Measurements from ENCODE around the gene PPP1R26. TPM values are rescaled to one million over a fixed set of nuclear protein-coding genes. Genes with fewer than 3 reads are reported as not detected.

PPP1R26 gene
- total and polyA plus RNA-seq, 7 donors, result 2.0 to 9.5 (median 3.8) TPM

DNA sequence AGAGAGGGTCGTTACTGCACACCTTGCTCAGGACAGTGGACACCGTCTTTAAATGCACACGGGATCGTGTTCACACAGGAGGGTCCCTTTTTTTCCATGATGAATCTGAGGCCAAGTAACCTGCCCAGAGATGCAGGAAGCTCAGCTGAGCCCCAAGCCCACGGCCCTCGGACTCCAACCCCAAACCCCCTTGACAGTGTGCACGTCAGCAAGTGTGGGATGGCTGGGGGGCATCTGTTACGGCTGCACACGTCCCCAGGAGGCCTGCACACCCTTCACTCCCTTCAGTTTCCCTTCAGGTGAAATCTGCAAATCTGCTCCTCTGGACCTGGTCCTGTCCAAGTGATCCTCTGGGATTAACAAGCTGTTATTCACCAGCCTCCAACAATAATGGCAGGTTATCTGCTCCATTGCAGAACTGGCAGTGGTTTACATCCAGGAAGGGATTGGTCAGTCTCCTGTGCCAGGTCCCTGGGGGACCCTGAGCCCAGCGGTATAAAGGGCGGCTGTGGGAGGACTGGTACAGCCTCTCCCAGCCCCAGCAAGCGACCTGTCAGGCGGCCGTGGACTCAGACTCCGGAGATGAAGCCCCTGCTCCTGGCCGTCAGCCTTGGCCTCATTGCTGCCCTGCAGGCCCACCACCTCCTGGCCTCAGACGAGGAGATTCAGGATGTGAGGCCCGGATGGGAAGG is 41.5 kb downstream of the PPP1R26 start, which contains the start of gene LCN1:
LCN1 (plus strand) TSS at position 525 of the 692 bp plus-strand sequence; CDS start at position 583, 58 bp downstream.
- H3K36me3 ChIP-seq (ENCODE audit: insufficient read depth in 1 of 2, low read depth in 1 of 2), result no peaks in the 10 kb centered on the region
- no peak within 1 kb of the TSS for H3K4me3 ChIP-seq
- intact Hi-C loops (cut with DNase I), result no loop called here
- peaks cover 0 to 26% (median 7%) of the 10 kb centered on the region in 3 donors for H3K27me3 ChIP-seq (ENCODE audit: insufficient read depth in 3 of 3, low read length in 2 of 3)
- no peak for DNase-seq
- TF ChIP-seq, protein P1, sequence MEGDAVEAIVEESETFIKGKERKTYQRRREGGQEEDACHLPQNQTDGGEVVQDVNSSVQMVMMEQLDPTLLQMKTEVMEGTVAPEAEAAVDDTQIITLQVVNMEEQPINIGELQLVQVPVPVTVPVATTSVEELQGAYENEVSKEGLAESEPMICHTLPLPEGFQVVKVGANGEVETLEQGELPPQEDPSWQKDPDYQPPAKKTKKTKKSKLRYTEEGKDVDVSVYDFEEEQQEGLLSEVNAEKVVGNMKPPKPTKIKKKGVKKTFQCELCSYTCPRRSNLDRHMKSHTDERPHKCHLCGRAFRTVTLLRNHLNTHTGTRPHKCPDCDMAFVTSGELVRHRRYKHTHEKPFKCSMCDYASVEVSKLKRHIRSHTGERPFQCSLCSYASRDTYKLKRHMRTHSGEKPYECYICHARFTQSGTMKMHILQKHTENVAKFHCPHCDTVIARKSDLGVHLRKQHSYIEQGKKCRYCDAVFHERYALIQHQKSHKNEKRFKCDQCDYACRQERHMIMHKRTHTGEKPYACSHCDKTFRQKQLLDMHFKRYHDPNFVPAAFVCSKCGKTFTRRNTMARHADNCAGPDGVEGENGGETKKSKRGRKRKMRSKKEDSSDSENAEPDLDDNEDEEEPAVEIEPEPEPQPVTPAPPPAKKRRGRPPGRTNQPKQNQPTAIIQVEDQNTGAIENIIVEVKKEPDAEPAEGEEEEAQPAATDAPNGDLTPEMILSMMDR (IDR thresholded peaks at IDR 0.05), result no peak
- H3K9me3 ChIP-seq, result no peaks in the 10 kb centered on the region
- H3K4me1 ChIP-seq, result no peaks in the 10 kb centered on the region
- no peak for ATAC-seq
- H3K27ac ChIP-seq, result no peak within 1 kb of the TSS
- WGBS, 3 donors, result 73 to 76% (median 75%) methylated on average over 18 of the region's 18 CpGs

DNA sequence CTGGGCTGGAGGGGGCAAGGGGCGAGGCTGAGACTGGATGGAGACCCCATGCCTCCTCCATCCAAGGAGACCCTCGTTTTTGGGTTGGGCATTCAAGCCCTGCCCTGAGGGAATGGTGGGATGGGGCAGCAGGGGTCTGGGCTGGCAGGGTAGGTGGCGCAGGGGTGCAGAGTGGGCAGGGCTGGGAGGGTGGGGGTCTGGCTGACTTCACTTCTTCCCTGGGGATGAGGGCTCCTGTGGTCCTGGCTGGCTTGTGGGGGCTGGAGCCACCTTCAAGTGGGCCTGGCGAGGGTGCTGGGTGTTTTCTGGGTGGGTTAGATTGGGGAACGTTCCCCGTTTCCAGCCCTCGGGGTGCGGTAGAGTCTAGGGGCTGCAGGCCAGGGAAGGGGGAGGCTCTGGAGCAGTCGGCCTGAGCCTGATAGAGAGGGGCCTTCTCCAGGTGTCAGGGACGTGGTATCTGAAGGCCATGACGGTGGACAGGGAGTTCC is 42.1 kb downstream of the PPP1R26 start:
- WGBS, 3 donors, result 81 to 97% (median 83%) methylated on average over 6 to 11 of the region's 11 CpGs
- no peaks in the 10 kb centered on the region for H3K36me3 ChIP-seq (ENCODE audit: insufficient read depth in 1 of 2, low read depth in 1 of 2)
- TF ChIP-seq, protein P1 (IDR thresholded peaks at IDR 0.05), result no peak

DNA sequence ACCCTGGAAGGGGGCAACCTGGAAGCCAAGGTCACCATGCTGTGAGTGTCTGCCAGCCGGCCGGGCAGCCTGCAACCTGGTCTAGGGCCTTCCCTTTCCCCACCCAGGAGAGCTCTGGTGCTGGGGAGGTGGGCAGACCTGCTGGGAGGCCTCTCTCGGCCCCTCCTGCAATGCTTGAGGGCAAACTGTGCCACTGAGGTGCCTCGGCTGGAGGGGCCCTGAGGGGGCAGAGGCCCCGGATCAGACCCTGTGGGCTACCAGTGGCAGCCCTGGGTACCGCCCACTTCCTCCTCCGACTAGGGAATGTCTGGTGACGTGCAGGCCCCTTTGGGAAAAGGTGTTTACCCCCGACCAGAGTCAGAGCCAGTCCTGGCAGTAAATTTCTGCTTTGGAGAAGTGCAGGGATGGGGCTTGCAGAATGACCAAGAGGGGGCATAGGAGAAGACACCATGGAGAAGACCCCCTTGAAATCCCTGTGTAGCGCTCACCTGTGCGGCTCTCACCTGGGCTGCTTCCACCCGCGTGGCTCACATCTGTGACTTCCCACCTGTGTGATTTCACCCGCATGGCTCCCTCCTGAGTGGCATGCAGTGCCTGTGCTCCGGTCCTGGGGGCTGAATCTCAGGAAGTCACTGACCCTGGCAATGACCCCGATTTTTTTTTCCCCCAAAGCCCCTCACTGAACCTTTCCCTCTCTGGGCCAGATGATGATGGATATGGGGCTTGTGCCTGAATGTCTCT is 42.7 kb downstream of the PPP1R26 start:
- ATAC-seq (no peak), DNase-seq (no peak)
- no peaks in the 10 kb centered on the region for H3K36me3 ChIP-seq (ENCODE audit: insufficient read depth in 1 of 2, low read depth in 1 of 2)
- H3K9me3 ChIP-seq, result no peaks in the 10 kb centered on the region
- H3K27ac ChIP-seq, result no peak overlapping the region
- H3K4me3 ChIP-seq, result no peak overlapping the region
- no peaks in the 10 kb centered on the region for H3K4me1 ChIP-seq
- peaks cover 0 to 23% (median 7%) of the 10 kb centered on the region in 3 donors for H3K27me3 ChIP-seq (ENCODE audit: insufficient read depth in 3 of 3, low read length in 2 of 3)
- intact Hi-C loops (cut with DNase I), result no loop called here
- TF ChIP-seq, protein P1 (IDR thresholded peaks at IDR 0.05), result no peak
- WGBS, 3 donors, result 64 to 70% (median 65%) methylated on average over 15 to 16 of the region's 16 CpGs

More for the DNA sequence above, 42.1 kb downstream of the PPP1R26 start:
- intact Hi-C loops (cut with DNase I), result no loop called here
- H3K4me3 ChIP-seq, result no peak overlapping the region
- H3K27me3 ChIP-seq (ENCODE audit: insufficient read depth in 3 of 3, low read length in 2 of 3), result peaks cover 0 to 26% (median 7%) of the 10 kb centered on the region in 3 donors
- ATAC-seq (no peak), DNase-seq (no peak)
- H3K4me1 ChIP-seq, result no peaks in the 10 kb centered on the region
- no peak overlapping the region for H3K27ac ChIP-seq
- H3K9me3 ChIP-seq, result no peaks in the 10 kb centered on the region

DNA sequence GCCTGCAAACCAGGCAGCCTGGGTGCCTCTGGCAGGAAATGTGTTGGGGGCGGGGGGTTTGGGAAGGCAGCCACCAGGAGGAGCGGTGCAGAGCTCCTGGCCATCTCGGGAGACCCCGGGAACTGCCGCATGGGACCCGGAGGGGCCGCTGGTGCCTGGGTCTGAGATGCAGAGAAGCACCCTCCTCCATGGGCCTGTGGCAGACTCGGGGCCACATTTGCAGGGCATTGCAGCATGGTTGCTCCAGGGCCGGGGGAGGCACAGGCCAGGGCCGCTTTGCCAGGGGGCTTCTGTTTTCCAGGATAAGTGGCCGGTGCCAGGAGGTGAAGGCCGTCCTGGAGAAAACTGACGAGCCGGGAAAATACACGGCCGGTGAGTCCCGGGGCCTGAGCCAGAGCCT is 43.3 kb downstream of the PPP1R26 start:
- DNase-seq (no peak), ATAC-seq (no peak)
- TF ChIP-seq, protein P1 (IDR thresholded peaks at IDR 0.05), result no peak
- Histone ChIP-seq H3K27ac (no peak overlapping the region), H3K4me3 (no peak overlapping the region), H3K9me3 (no peaks in the 10 kb centered on the region), H3K4me1 (no peaks in the 10 kb centered on the region), H3K27me3 (ENCODE audit: insufficient read depth in 3 of 3, low read length in 2 of 3) (peaks cover 0 to 23% (median 7%) of the 10 kb centered on the region in 3 donors), H3K36me3 (ENCODE audit: insufficient read depth in 1 of 2, low read depth in 1 of 2) (no peaks in the 10 kb centered on the region)
- WGBS, 3 donors, result 58 to 66% (median 65%) methylated on average over 17 of the region's 17 CpGs
- intact Hi-C loops (cut with DNase I), result no loop called here
